NB4 (cell line): ENCODE measurements around the gene ZNF326.

Source experiments
- CTCF ChIP-seq: IDR thresholded peaks from one replicate; pipeline ENCODE4 v1.5.1; 2012; ENCODE audit warnings: low read depth, low read length
- POLR2A ChIP-seq: IDR thresholded peaks from 2 replicates; pipeline ENCODE4 v1.6.1; 2011; ENCODE audit warnings: mild to moderate bottlenecking; ENCODE audit not compliant: insufficient read length; ENCODE audit errors: extremely low read depth

GRCh38 chr1:90044346-90044745 lies 49.4 kb downstream of the ZNF326 start:
- no peak for TF ChIP-seq CTCF
- no peak for TF ChIP-seq POLR2A
